PC-9 (cell line): ENCODE measurements around the gene DEPDC4.

ENCODE experiments used
- EZH2 ChIP-seq: fragments of 200-600 bp; sonication (generic); IDR thresholded peaks from 2 replicates; pipeline ENCODE4 v1.8.0; 2017; ENCODE audit warnings: antibody characterized with exemption, low read depth
- TF ChIP-seq, protein P1 (sequence below): fragments of 200-600 bp; sonication (generic); conservative IDR thresholded peaks from 2 replicates; pipeline ENCODE4 v1.6.1; 2017; ENCODE audit warnings: mixed run types, antibody characterized with exemption, mild to moderate bottlenecking, moderate library complexity

DNA sequence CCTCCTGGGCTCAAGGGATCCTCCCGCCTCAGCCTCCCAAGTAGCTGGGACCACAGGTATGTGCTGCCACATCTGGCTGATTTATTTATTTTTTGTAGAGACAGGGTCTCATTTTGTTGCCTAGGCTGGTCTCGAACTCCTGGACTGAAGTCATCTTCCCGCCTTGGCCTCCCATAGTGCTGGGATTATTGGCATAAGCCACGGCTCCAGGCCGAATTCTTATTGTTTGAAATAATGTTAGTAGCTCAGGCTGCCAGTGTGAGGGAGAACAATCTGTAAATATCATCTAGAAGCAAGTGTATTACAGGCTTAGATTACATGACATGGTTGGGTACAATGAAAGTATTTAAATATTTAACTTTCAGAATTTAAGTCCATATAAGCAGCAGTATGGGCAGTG lies 58.0 kb downstream of the DEPDC4 start:
- TF ChIP-seq EZH2, result no peak
- TF ChIP-seq, protein P1, sequence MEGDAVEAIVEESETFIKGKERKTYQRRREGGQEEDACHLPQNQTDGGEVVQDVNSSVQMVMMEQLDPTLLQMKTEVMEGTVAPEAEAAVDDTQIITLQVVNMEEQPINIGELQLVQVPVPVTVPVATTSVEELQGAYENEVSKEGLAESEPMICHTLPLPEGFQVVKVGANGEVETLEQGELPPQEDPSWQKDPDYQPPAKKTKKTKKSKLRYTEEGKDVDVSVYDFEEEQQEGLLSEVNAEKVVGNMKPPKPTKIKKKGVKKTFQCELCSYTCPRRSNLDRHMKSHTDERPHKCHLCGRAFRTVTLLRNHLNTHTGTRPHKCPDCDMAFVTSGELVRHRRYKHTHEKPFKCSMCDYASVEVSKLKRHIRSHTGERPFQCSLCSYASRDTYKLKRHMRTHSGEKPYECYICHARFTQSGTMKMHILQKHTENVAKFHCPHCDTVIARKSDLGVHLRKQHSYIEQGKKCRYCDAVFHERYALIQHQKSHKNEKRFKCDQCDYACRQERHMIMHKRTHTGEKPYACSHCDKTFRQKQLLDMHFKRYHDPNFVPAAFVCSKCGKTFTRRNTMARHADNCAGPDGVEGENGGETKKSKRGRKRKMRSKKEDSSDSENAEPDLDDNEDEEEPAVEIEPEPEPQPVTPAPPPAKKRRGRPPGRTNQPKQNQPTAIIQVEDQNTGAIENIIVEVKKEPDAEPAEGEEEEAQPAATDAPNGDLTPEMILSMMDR, result no peak
